ENCODE measurements around the gene HAUS1. TPM values are rescaled to one million over a fixed set of nuclear protein-coding genes. Genes with fewer than 3 reads are reported as not detected.
"Not testable (repeated sequence)": the region's sequence is repeated elsewhere in the genome, so short reads cannot be mapped to it uniquely, and the experiment has no call there.

Gene HAUS1
- total RNA-seq, 1 donor from 2014 or later, result 4.1 TPM

GRCh38 chr18:46155641-46156051 lies 51.5 kb downstream of the HAUS1 start:
- DNase-seq (ENCODE audit: low spot score) (no peak), ATAC-seq (no peak)

GRCh38 chr18:46156124-46156745 lies 52.0 kb downstream of the HAUS1 start:
- DNase-seq (ENCODE audit: low spot score) (no peak), ATAC-seq (no peak)

GRCh38 chr18:46156843-46157242 lies 52.7 kb downstream of the HAUS1 start:
- no peak for ATAC-seq
- no peak for DNase-seq (ENCODE audit: low spot score)

GRCh38 chr18:46158499-46158898 lies 54.3 kb downstream of the HAUS1 start:
- DNase-seq (ENCODE audit: low spot score) (no peak), ATAC-seq (no peak)

GRCh38 chr18:46160050-46160798 lies 56.0 kb downstream of the HAUS1 start:
- ATAC-seq, result no peak
- no peak for DNase-seq (ENCODE audit: low spot score)

GRCh38 chr18:46160840-46161239 lies 56.7 kb downstream of the HAUS1 start:
- ATAC-seq; DNase-seq (ENCODE audit: low spot score): not testable (repeated sequence)

GRCh38 chr18:46161703-46162396 lies 57.7 kb downstream of the HAUS1 start:
- DNase-seq (ENCODE audit: low spot score) (no peak), ATAC-seq (no peak)

- DNase-seq (ENCODE audit: low spot score) (no peak), ATAC-seq (no peak)
Measured at GRCh38 chr18:46163091-46163490, 58.9 kb downstream of the HAUS1 start.

- DNase-seq (ENCODE audit: low spot score) (no peak), ATAC-seq (no peak)
Measured at GRCh38 chr18:46163941-46164499, 59.8 kb downstream of the HAUS1 start.

- not testable (repeated sequence) for ATAC-seq; DNase-seq (ENCODE audit: low spot score)
Measured at GRCh38 chr18:46164502-46164901, 60.3 kb downstream of the HAUS1 start.

GRCh38 chr18:46164920-46165319 lies 60.7 kb downstream of the HAUS1 start:
- ATAC-seq, result no peak
- DNase-seq (ENCODE audit: low spot score), result no peak

GRCh38 chr18:46166261-46166970 lies 62.2 kb downstream of the HAUS1 start:
- no peak for DNase-seq (ENCODE audit: low spot score)
- no peak for ATAC-seq

GRCh38 chr18:46167971-46168370 lies 63.8 kb downstream of the HAUS1 start:
- DNase-seq (ENCODE audit: low spot score), result no peak
- ATAC-seq, result peak; percentile 10

GRCh38 chr18:46169464-46169941 lies 65.3 kb downstream of the HAUS1 start:
- no peak for DNase-seq (ENCODE audit: low spot score)
- no peak for ATAC-seq

- DNase-seq (ENCODE audit: low spot score), result no peak
Measured at GRCh38 chr18:46171331-46171730, 67.1 kb downstream of the HAUS1 start.

GRCh38 chr18:46173393-46174341 lies 69.5 kb downstream of the HAUS1 start:
- peak; percentile 95 for DNase-seq (ENCODE audit: low spot score)
- peak; percentile 96 for ATAC-seq

More at GRCh38 chr18:46171331-46171730, 67.1 kb downstream of the HAUS1 start:
- no peak for ATAC-seq

GRCh38 chr18:46174342-46175041 lies 70.3 kb downstream of the HAUS1 start:
- DNase-seq (ENCODE audit: low spot score) (peak; percentile 45), ATAC-seq (peak; percentile 45)

GRCh38 chr18:46176001-46176400 lies 71.8 kb downstream of the HAUS1 start:
- no peak for DNase-seq (ENCODE audit: low spot score)
- ATAC-seq, result no peak

Measured in left lobe of liver (tissue), 2 donors.